Retina (tissue), 1 donor: ENCODE results near the gene HLA-DMA.

Experiments used
- DNase-seq: peaks from one replicate; pipeline ENCODE4 v3.0.0-alpha.2; 2016

HLA-DMA gene

GRCh38 chr6:32922083-32922482, 30.8 kb downstream of the HLA-DMA start:
- no peak for DNase-seq

GRCh38 chr6:32920715-32921114, 32.2 kb downstream of the HLA-DMA start:
- DNase-seq, result no peak

GRCh38 chr6:32912951-32913350, 39.9 kb downstream of the HLA-DMA start:
- DNase-seq, result no peak

- no peak for DNase-seq
Measured at GRCh38 chr6:32908897-32909296, 44.0 kb downstream of the HLA-DMA start.

- no peak for DNase-seq
Measured at GRCh38 chr6:32906539-32906938, 46.4 kb downstream of the HLA-DMA start.

- no peak for DNase-seq
Measured at GRCh38 chr6:32905078-32905477, 47.8 kb downstream of the HLA-DMA start.

- DNase-seq, result no peak
Measured at GRCh38 chr6:32903952-32904351, 48.9 kb downstream of the HLA-DMA start.
